VCaP (cell line): ENCODE results near the gene KEAP1.
"Not testable (repeated sequence)": the region's sequence is repeated elsewhere in the genome, so short reads cannot be mapped to it uniquely, and the experiment has no call there.

Experiments
- H3K27ac ChIP-seq: fragments of 450-650 bp; 2 replicates; pipeline ENCODE4 v1.5.1; 2017
- TF ChIP-seq, protein P1 (sequence below): fragments of 450-650 bp; conservative IDR thresholded peaks from 2 replicates; pipeline ENCODE4 v1.5.1; 2017; ENCODE audit warnings: mild to moderate bottlenecking, moderate library complexity

Gene KEAP1

DNA sequence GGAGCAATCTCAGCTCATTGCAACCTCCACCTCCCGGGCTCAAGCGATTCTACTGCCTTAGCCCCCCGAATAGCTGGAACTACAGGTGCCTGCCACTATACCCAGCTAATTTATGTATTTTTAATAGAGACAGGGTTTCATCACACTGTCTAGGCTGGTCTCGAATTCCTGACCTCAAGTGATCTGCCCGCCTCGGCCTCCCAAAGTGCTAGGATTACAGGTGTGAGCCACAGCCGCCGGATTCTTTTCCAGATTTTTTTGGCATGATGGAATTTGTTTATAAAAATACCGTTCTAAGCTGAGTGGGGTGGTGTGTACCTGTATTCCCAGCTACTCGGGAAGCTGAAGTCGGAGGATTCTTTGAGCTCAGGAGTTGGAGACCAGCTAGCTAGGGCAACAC lies 34.5 kb upstream of the KEAP1 start:
- no peak overlapping the region for H3K27ac ChIP-seq
- TF ChIP-seq, protein P1, sequence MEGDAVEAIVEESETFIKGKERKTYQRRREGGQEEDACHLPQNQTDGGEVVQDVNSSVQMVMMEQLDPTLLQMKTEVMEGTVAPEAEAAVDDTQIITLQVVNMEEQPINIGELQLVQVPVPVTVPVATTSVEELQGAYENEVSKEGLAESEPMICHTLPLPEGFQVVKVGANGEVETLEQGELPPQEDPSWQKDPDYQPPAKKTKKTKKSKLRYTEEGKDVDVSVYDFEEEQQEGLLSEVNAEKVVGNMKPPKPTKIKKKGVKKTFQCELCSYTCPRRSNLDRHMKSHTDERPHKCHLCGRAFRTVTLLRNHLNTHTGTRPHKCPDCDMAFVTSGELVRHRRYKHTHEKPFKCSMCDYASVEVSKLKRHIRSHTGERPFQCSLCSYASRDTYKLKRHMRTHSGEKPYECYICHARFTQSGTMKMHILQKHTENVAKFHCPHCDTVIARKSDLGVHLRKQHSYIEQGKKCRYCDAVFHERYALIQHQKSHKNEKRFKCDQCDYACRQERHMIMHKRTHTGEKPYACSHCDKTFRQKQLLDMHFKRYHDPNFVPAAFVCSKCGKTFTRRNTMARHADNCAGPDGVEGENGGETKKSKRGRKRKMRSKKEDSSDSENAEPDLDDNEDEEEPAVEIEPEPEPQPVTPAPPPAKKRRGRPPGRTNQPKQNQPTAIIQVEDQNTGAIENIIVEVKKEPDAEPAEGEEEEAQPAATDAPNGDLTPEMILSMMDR: no peak

DNA sequence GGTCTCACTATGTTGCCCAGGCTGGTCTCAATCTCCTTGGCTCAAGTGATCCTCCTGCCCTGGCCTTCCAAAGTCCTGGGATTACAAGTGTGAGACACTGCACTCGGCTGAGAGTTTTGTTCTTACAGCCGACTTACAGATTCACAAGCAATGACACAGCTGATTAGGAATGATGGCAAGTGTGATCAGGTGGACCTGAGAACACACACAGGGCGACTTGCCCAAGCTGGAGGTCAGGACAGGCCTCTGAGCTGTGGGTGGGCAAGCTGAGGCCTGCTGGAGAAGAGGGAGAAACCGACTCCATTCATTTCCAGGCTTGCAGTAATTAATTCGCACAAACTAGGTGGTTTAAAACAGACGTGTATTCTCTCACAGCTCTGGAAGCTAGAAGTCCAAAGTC lies 32.5 kb upstream of the KEAP1 start:
- TF ChIP-seq, protein P1: no peak
- no peak overlapping the region for H3K27ac ChIP-seq

- H3K27ac ChIP-seq: no peak overlapping the region
- TF ChIP-seq, protein P1: no peak
Measured at GRCh38 chr19:10533646-10534386, 30.7 kb upstream of the KEAP1 start.

GRCh38 chr19:10532457-10532856 lies 29.3 kb upstream of the KEAP1 start:
- H3K27ac ChIP-seq: no peak overlapping the region
- TF ChIP-seq, protein P1: no peak

DNA sequence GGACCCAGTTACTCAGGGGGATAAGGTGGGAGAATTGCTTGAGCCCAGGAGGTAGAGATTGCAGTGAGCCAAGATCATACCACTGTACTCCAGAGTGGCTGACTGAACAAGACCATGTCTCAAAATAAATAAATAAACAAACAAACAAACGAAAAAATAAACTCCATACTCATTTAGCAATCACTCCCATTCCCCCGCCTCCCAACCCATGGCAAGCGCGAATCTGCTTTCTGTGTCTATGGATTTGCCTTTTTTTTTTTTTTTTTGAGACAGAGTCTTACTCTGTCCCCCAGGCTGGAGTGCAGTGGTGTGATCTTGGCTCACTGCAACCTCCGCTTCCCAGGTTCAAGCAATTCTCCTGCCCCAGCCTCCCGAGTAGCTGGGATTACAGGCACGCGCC lies 23.7 kb upstream of the KEAP1 start:
- not testable (repeated sequence) for H3K27ac ChIP-seq

DNA sequence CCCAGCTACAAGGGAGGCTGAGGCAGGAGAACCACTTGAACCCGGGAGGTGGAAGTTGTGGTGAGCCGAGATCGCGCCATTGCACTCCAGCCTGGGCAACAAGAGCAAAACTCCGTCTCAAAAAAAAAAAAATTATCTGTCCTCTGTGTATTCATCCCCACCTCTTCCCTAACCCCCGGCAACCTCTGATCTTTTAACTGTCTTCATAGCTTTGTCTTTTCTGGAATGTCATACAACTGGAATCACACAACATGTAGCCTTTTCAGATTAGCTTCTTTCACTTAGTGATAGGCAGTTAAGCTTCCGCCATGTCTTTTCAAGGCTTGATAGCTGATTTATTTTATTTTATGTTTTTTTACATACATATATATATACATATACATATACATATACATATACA lies 22.5 kb upstream of the KEAP1 start:
- TF ChIP-seq, protein P1: no peak
- no peak overlapping the region for H3K27ac ChIP-seq

DNA sequence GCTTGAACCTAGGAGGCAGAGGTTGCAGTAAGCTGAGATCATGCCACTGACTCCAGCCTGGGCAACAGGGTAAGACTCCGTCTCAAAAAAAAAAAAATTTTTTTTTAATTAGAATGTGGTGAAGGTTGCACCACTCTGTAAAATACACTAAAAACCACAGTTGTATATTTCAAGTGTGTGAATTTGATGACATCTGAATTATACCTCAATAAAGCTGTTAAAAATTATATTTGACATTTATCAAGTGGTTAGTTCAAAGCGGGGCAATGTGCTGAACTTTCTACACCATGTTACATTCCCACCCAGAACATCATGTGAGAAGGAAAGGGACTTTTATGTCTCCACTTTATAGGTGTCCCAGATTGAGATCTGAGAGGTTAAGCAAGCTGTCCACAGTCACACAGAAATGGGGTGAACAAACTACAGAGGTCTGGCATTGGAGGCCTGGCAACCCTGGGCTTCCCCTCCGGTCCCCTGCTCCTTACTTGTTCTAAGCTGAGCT lies 20.0 kb upstream of the KEAP1 start:
- no peak overlapping the region for H3K27ac ChIP-seq
- TF ChIP-seq, protein P1: no peak

DNA sequence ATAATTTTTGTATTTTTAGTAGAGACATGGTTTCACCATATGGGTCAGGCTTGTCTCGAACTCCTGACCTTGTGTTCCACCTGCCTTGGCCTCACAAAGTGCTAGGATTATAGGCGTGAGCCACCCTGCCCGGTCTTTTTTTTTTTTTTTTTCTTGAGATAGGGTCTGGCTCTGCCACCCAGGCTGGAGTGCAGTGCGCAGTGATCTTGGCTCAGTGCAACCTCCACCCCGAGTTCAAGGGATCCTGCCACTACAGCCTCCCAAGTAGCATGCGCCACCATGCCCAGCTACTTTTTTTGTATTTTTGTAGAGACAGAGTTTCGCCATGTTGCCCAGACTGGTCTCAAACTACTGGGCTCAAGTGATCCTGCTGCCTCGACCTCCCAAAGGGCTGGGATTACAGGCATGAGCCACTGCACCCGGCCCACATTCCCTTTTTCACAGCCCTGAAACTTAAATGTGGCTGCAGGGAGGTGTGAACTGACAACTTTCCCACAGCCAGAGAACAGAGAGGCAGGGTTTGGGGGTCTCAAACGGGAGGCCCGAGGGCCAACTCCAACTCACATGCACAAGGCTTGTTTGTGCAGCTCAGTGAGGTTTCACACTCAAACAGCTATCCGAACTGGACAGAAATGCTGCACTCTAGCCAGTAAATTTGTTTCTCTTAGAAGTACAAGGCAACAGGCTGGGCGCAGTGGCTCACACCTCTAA lies 18.5 kb upstream of the KEAP1 start:
- TF ChIP-seq, protein P1: no peak
- no peak overlapping the region for H3K27ac ChIP-seq
